Measurements from ENCODE around the gene CD40.
"Not testable (repeated sequence)": the region's sequence is repeated elsewhere in the genome, so short reads cannot be mapped to it uniquely, and the experiment has no call there.

CD40 gene

GRCh38 chr20:46093531-46093930 is 24.6 kb upstream of the CD40 start:
- DNase-seq (ENCODE audit: low read depth): no peak

GRCh38 chr20:46099491-46100287 is 18.4 kb upstream of the CD40 start:
- DNase-seq (ENCODE audit: low read depth): no peak

- DNase-seq (ENCODE audit: low read depth): not testable (repeated sequence)
These were observed 17.7 kb upstream of the CD40 start for GRCh38 chr20:46100444-46100843.

DNA sequence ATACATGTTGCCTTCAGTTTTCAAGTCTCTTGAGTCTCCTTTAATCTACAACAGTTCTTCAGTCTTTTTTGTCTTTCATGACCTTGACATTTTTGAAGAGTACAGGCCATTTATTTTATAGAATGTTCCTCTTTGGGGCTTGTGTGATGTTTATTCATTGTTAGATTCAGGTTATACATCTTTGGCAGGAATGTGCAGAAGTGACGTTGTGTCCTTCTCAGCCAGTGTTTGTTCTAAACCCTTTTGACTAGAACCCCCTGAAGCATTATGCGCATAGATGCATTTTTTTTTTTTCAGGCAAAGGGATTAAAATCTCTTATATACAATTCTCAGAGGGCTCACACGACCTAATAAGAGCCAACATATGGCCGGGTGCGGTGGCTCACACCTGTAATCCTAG is 17.1 kb upstream of the CD40 start:
- no peak for DNase-seq (ENCODE audit: low read depth)

- DNase-seq (ENCODE audit: low read depth): no peak
These were observed 16.2 kb upstream of the CD40 start for GRCh38 chr20:46101957-46102356.

DNA sequence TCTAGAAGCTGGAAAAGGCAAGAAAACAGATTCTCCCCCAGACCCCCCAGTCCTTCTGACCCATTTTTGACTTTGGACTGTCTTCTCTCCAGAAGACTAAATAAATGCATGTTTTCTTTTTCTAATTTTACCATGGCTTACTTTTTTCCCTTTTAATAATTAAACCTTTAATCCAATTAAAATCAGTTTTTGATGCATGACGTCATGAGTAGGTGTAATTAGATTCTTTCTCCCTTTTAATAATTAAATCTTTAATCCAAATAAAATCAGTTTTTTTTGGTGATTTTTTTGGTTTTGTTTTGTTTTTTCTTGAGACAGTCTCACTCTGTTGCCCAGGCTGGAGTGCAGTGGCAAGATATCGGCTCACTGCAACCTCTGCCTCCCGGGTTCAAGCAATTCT is 15.2 kb upstream of the CD40 start:
- no peak for DNase-seq (ENCODE audit: low read depth)

- no peak for DNase-seq (ENCODE audit: low read depth)
These were observed 13.9 kb upstream of the CD40 start for GRCh38 chr20:46104262-46104661.

GRCh38 chr20:46107061-46107460 is 11.1 kb upstream of the CD40 start:
- no peak for DNase-seq (ENCODE audit: low read depth)

DNA sequence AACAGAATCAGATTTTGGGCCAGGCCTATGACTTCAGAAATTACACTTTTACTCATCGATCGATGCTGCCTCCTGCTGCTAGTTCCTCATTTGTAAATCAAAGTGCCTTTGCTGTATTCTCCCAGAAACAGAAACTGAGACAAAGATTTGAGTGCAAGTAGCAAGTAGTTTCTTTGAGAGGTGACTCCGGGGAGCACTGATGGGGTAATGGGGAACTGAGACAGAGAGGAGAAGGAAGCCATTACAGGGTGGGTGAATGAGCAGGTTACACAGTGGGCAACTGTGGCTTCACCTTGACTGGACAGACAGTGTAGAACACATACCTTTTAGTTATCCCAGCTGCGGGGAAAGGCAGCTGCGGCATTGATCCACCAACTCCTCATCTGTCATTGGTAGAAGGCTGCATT is 9.7 kb upstream of the CD40 start:
- no peak for DNase-seq (ENCODE audit: low read depth)

DNA sequence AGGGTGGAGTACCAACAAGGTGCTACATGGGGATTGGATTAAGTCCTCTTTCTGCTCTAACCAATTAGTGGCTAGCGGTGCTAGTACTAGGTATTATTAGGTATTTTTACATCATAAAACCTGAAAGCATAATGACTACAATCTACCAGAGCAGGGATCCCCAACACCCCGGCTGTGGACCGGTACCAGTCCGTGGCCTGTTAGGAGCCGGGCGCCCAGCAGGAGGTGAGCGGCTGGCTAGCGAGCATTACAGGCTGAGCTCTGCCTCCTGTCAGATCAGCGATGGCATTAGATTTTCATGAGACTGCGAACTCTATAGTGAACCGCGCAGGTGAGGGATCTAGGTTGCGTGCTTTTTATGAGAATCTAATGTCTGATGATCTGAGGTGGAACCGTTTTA is 9.1 kb upstream of the CD40 start:
- no peak for DNase-seq (ENCODE audit: low read depth)

GRCh38 chr20:46111028-46111835 is 6.9 kb upstream of the CD40 start:
- no peak for DNase-seq (ENCODE audit: low read depth)

DNA sequence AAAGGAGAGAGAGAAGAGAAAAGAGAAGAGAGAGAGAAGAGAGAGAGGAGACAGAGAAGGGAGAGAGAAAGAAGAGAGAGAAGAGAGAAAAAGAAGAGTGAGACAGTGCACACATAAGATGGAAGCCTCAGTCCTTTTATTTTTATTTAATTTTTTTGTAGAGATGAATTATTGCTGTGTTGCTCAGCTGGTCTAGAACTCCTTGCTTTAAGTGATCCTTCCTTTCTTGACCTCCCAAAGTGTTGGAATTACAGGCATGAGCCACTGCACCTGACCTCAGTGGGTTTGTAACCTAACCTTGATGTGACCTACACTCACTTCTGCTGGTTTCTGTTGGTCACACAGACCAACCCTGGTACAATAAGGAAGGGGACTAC is 6.3 kb upstream of the CD40 start:
- DNase-seq (ENCODE audit: low read depth): no peak

GRCh38 chr20:46112430-46113112 is 5.5 kb upstream of the CD40 start:
- DNase-seq (ENCODE audit: low read depth): no peak

- no peak for DNase-seq (ENCODE audit: low read depth)
These were observed 5.0 kb upstream of the CD40 start for GRCh38 chr20:46113113-46113470.

GRCh38 chr20:46114449-46114848 is 3.7 kb upstream of the CD40 start:
- no peak for DNase-seq (ENCODE audit: low read depth)

GRCh38 chr20:46118481-46119020 is 437 bp downstream of the CD40 start:
- no peak for DNase-seq (ENCODE audit: low read depth)

DNA sequence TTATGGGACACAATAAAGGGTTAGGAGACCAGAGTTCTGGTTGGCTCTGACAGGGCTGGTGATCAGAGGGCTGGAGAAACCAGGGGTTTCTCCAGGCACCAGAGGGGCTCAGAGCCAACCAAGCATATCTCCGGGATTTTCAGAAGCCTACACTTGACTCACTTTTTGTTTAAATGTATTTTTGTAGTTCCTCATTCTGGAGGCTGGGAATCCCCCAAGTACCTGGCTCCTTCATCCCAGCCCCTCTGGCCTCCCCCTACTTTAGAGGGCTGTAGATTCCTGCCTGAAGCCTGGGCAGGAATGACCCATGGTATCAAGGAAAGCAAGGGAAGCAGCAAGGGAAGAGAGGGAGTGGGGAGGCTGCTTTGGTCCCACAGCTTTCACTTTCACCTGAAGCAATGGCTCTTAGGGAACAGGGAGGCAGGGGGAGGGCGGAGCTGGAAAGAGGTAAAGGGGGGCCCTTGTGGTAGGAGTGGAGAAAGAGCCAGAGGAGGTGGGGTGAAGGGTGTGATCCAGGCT is 973 bp downstream of the CD40 start:
- DNase-seq (ENCODE audit: low read depth): no peak

DNA sequence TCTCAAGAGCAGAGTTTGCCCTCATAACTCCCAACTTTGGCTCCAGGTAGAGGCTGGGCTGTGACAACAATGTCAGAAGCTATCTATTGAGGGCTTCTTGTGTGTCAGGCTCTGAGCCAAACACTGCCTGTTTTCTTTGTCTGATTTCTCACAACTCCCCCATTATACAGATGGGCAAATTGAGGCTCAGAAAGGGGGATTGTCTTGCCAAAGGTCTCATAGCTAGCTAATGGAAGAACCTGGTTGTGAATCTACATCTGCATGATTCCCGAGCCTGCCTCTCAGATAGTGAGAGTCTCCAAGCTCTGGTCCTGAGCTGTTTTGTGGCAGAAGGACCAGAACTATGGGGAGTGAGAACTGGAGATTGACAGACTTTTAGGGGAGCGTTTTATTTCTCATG is 1.4 kb downstream of the CD40 start:
- DNase-seq (ENCODE audit: low read depth): no peak

DNA sequence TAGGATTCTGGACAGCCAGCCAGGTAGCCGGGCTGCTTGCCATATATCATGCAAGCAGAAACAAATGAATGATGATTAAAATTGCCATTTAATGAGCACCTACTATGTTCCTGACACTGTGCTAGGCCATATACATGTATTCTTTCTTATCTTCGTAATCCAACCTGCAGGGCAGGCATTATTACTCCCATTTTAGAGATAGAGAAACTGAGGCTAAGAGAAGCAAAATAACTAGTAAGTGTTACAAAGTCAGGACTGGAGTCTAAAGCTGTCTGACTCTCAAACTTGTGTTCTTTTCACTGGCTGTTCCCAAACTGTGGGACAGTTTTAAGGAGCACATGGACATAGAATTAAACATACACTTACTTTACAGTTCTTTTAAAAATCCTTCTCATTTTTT is 2.0 kb downstream of the CD40 start:
- DNase-seq (ENCODE audit: low read depth): no peak

DNA sequence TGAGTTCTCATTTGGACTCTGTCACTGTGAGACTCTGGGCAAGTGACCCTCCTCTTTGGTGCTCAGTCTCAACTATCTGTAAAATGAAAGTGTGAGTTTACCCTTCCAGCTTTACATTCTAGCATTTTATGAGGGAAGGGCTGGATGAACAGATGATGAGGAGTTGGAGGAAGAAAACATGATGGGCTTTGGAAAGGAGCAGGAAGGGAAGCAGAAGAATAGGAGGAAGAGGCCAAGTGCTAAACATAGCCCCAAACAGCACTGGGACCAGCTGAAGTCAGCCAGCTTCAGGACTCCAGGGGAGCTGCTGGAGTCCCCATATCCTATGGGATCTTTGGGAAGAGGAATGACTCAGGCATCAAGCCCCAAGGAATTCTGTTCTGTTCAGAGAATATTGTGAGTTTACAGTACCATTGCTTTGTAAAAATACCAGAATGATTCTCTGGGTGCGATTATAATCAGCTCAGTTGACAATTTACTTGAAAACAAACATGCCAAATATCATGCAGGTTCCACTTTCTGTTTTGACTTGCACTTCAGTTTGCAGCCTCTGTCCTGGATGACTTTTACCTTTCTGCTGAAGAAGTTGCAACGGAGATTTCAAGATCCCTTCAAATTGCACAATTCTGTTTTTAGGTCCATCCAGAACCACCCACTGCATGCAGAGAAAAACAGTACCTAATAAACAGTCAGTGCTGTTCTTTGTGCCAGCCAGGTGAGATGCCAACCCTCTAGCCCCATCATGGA is 3.2 kb downstream of the CD40 start:
- no peak for DNase-seq (ENCODE audit: low read depth)

- DNase-seq (ENCODE audit: low read depth): no peak
These were observed 4.0 kb downstream of the CD40 start for GRCh38 chr20:46122071-46122470.
